HG02852 (cell line): ENCODE results near the gene DCST2.
A peak's percentile ranks its signal among the peaks of the same experiment; 100 is the strongest.
"Not testable (repeated sequence)": the region's sequence is repeated elsewhere in the genome, so short reads cannot be mapped to it uniquely, and the experiment has no call there.

ENCODE experiments used
- ATAC-seq: cut with Tn5 transposase; IDR thresholded peaks from one replicate; pipeline ENCODE4 v1.9.1; 2021; ENCODE audit warnings: mild to moderate bottlenecking, moderate library complexity; ENCODE audit not compliant: unreplicated experiment

The DCST2 gene

GRCh38 chr1:155000726-155001424 lies 32.7 kb downstream of the DCST2 start:
- ATAC-seq, result peak; percentile 43

DNA sequence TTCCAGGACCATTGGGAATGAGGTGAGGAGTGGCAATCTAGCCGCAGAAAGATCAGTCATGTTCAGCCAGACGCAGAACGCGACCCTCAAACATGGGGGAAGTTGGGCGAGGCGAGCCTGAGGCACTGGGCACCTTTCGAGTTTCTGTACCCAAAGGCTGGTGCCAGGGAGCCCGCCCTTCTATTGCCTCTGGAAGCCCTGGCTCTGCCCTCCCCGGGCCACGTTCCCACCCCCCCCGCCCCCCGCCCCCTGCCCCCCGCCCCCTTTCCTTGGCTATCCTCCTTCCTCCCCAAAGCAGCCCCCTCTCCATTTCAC lies 33.2 kb downstream of the DCST2 start:
- ATAC-seq, result no peak

DNA sequence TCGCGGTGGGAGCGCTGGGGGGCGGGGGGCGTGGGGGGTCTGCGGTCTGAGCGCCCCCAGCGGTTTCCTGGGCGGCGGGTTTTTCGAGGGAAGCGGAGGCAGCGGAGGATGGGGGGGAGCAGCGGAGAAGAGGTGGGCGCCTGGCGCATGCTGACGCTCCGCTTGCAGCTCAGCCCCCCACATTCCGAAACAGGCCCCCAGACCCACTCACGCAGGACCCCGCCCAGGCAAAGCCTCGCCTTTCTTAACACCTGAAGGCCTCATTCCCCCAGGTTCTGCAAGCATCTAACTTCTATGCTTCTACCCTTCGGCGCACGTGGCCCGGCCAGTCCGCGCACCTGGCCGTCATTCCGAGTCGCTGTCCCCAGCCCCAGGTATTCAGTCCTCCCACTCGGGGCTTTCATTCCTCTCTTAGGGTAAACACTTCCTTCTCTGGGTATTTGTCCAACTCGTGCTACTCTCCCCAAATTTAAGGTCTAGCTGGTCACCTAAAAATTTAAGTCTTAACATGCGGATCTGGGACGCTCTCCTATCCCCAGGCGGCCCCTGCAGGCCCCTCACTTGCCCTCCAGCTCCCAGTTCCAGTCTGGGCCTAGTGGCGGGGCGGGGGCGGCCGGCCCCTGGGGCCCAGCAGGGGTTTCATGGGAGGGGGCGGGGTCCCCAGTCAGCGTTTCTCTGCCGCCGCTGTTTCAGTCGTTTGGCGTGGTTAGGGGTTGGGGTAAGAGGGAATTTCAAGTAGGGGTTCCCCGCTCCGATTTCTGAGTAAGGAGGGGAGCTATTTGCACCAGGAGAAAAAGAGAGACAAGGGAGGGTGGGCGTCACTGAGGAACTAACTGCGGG lies 33.8 kb downstream of the DCST2 start:
- ATAC-seq, result no peak

DNA sequence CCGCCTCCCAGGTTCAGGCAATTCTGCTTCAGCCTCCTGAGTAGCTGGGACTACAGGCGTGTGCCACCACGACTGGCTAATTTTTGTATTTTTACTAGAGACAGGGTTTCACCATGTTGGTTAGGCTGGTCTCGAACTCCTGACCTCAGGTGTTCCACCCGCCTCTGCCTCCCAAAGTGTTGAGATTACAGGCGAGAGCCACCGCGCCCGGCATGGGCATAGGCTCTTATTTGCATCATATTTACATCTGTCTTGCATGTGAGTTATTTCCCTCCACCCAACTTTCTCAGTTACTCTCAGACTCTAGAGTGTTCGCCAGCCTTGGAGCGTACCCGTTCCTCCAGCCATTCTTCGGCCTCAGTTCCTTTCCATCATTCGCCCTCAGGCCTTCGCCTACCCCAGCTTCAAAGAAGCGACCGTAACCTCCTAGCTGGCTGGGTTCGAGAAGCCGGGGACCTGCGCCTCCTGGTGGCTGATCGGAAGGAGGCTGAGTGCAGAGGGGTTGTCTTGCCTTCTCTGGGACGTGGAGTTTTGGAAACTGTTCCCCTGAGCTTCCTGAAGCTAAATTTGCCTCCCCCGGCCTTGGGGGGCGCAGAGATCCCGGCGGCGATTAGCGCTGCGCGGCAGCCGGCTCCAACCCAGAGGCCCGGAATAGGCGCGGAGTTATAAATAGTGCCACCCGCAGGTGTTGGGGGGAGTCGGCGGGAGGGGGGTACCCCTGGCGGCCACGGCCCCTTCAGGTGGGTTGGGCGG lies 34.6 kb downstream of the DCST2 start:
- no peak for ATAC-seq

DNA sequence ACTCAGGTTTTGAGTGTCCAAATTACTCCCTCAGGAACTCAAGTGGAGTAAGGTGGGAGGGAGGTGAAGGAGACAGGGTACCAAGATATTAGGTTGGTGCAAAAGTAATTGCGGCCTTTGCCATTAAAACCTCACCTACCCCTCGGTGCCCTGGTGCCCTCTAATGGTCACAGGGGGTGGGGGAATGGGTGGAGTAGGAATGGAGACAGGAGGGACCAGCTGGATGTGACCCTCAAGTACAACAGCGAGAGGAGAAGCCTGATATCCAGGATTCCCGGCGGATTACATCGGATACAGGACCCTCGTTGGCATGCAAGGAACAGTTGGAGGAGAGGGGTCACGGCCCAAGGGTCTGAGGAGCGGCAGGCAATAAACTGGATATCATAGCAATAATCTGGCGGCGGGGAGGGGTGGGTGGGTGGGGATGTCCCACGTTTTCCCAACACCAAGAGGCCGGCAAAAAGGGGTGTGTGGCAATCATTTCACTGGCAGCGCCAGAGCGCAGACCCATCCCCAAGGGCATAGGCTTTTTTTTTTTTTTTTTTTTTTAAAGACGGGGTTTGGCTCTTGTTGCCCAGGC lies 35.3 kb downstream of the DCST2 start:
- no peak for ATAC-seq

- ATAC-seq, result no peak
These were observed 36.4 kb downstream of the DCST2 start for GRCh38 chr1:154996966-154997701.

DNA sequence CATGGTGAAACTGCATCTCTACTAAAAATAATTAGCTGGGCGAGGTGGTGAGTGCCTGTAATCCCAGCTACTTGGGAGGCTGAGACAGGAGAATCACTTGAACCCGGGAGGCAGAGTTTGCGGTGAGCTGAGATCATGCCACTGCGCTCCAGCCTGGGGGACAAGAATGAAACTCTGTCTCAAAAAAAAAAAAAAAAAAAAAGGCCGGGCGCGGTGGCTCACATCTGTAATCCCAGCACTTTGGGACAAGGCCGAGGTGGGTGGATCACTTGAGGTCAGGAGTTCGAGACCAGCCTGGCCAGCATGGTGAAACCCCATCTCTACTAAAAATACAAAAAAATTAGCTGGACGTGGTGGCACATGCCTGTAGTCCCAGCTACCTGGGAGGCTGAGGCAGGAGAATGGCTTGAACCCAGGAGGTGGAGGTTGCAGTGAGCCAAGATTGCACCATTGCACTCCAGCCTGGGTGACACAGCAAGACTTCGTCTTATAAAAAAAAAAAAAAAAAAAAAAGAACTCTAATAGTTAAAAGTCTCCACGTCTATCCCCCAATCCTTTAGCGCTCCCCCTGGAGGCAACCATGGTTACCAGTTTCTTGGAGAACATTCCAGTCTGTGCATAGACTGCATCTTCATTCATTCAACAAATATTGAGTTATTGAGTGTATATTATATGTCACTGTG lies 38.1 kb downstream of the DCST2 start:
- ATAC-seq, result not testable (repeated sequence)

- no peak for ATAC-seq
These were observed 39.0 kb downstream of the DCST2 start for GRCh38 chr1:154994591-154994990.

GRCh38 chr1:154994269-154994587 lies 39.4 kb downstream of the DCST2 start:
- no peak for ATAC-seq

DNA sequence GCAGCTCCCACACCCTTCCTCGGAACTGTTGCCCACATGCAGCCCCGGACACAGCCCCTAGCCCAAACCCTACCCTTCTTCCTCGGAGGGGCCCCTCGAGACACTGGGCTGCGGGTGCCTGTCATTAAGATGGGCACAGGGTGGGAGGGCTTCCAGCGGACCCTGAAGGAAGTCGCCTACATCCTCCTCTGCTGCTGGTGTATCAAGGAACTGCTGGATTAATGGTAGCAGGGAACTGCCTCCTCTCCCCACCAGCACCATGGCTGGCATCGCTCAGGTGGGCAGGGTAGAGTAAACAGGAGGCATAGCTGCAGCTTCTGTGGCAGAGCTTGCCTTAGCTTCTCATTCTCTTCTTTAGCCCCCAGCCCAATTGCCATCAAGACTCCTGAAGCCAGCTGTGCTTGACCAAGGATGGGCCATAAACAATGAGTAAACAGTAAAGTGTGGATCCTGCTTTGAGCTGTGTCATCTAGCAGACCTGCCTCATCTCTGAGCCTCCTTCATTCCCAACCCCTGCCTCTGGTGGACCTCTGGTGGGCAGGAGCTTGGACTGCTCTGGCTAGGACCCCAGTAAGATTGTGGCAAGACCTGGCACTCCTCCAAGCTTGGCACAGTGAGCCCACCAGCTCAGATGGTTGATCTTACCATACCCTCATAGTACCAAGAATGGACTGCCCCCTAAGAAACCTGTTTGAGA lies 39.9 kb downstream of the DCST2 start, which contains the start of gene LENEP:
LENEP (plus strand) TSS at position 15 of the 697 bp plus-strand sequence; CDS start at position 37, 22 bp downstream.
- ATAC-seq, result no peak

- ATAC-seq, result no peak
These were observed 40.6 kb downstream of the DCST2 start for GRCh38 chr1:154992721-154993571.

DNA sequence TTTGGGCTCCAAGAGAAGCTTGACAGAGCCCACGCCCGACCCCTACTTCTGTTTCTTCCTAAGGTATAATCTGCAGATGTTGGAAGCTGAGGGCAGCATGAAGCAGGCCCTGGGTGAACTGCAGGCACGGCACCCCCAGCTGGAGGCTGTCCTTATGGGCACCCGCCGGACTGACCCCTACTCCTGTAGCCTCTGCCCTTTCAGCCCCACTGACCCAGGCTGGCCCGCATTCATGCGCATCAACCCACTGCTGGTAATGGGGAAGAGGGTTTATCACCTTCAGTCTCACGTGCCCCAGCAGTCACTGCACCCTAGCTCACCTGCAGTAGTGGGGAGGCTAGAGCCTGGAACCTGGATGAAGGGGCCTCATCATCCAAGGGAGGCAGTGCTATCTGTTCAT lies 43.3 kb downstream of the DCST2 start:
- no peak for ATAC-seq

- ATAC-seq, result no peak
These were observed 44.3 kb downstream of the DCST2 start for GRCh38 chr1:154989195-154989860.

GRCh38 chr1:154988058-154988954 lies 45.3 kb downstream of the DCST2 start:
- no peak for ATAC-seq

- no peak for ATAC-seq
These were observed 46.3 kb downstream of the DCST2 start for GRCh38 chr1:154987326-154987725.

GRCh38 chr1:154986736-154987135 lies 46.8 kb downstream of the DCST2 start:
- ATAC-seq, result not testable (repeated sequence)
